Measurements from ENCODE around the gene FGF14.

The FGF14 gene

DNA sequence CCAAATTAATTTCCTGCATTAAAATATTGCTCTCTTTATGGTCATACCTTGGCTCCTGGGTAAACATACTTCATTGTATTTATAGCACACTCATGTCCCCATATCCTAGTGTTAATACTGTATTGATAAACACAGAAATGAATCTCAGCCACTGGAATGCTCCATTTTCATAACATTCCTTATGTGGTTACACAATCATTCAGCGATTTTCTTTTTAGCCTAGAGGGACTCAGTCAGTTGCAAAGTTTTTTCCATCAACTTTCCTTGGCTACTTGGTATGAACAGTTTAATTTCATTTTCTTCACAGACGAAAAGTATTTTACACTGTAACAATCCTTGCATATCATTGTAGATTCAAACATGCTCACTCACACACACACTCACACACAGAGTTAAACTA is 471.5 kb downstream of the FGF14 start:
- no peak for DNase-seq (ENCODE audit: low read depth in 3 of 3)

- DNase-seq (ENCODE audit: low read depth in 3 of 3) = no peak
These were observed 476.1 kb downstream of the FGF14 start for GRCh38 chr13:101925731-101926130.

GRCh38 chr13:101919541-101920181 is 482.2 kb downstream of the FGF14 start:
- no peak for DNase-seq (ENCODE audit: low read depth in 3 of 3)

DNA sequence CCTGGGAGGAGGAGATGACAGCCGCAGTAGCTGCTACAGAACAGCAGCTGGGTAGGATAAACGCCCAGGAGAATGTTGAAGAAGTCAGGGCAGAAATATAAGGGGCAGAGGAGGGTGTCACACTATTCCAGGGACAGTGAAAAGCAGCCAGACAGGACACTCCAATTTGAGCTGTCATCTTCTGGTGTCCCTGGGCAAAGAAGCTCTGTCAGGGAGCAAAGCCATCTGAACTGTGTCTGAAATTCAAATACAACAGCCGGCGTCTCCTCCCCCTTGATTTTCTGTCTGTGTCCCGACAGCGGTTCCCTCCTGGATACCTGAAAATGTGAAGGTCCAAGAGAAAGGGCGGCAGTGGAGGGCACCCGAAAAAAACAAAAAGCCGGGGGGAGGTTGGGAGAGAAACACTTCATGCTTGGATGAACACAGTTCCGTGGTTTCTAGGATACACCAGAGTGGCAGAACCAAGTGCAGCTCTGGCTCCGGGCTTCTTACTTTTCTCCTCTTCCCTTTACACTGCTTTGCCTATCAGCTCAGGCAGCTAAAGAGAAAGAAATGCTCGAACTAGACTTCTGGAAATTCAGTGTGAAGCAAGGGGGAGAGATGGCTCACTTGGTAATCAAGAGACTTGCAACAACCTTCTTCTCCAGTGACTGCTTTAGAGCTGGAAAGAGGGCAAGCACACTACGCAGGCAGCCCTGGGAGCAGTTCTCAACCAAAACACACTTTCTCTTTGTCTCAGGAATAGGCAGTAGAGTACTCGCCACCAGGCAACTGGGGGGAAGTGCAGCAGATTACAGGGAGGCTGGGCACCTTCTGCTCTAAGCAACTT is 483.8 kb downstream of the FGF14 start:
- no peak for DNase-seq (ENCODE audit: low read depth in 3 of 3)

- no peak for DNase-seq (ENCODE audit: low read depth in 3 of 3)
These were observed 484.4 kb downstream of the FGF14 start for GRCh38 chr13:101917475-101917810.

GRCh38 chr13:101916775-101917474 is 484.9 kb downstream of the FGF14 start:
- no peak for DNase-seq (ENCODE audit: low read depth in 3 of 3)

DNA sequence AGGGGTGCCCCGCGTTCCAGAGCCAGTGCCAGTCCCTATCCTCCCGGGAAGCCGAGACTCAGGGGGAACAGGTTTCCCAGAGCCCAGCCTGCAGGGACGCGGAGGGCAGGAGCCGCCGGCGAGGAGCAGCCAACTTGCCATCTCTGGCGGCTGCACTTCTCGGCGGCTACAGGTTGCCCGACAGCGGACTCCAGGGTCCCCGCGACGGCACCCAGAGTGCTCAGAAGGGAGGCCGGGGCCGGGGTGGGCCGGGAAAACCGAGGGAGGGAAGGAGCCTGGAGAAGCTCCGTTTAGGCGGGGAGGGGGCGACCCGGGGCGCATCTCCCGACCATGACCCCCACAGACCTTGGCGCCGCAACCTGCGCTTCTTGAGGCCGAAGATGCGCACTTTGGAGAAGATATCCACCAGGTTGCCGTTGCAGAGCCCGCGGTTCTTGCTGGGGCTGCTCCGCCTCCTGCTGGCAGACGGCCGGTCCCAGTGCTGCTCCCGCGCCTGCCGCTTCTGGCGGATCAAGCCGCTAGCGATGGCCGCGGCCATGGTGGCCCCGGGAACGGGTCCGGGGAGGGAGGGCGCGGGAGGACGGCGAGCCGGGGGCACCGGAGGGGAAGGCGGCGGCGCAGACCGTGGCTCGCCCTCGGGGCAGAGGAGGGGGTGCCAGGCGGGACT is 485.6 kb downstream of the FGF14 start:
- no peak for DNase-seq (ENCODE audit: low read depth in 3 of 3)

DNA sequence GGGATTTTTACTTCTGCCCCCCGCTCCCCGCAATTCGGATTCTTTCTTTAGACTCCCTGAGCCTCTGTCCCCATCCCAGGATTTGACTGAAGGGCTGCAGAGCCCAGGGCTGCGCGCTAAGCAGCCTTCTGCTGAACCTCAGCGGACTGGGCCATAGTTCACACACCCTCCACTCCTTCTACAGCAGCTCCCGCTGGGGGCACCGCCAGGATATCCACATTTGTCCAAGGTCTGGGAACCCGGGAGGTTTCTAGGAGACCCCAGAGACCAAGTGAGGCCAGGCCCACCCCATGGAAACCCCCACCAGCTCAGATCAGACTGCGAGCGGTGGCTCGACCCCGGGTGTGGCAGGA is 486.1 kb downstream of the FGF14 start:
- no peak for DNase-seq (ENCODE audit: low read depth in 3 of 3)

- DNase-seq (ENCODE audit: low read depth in 3 of 3) = no peak
These were observed 486.5 kb downstream of the FGF14 start for GRCh38 chr13:101915331-101915730.

DNA sequence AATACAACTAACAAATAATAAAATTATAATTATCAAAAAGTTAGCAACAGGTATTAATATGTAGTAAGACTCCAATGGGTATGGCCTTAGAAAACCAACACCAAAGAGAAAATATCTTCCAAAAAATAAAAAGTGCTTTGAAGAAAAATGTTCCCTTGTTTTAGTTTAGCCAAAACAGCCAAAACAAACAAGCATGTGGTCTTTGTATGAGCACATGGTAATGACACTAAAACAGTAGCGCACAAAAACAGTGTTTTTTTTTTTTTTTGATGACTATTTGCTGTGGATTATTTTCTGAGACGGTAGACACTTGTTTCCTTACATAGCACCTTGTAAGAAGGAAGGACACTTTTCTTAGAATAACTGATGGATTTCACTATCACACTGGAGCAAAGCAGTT is 490.1 kb downstream of the FGF14 start:
- DNase-seq (ENCODE audit: low read depth in 3 of 3) = no peak

DNA sequence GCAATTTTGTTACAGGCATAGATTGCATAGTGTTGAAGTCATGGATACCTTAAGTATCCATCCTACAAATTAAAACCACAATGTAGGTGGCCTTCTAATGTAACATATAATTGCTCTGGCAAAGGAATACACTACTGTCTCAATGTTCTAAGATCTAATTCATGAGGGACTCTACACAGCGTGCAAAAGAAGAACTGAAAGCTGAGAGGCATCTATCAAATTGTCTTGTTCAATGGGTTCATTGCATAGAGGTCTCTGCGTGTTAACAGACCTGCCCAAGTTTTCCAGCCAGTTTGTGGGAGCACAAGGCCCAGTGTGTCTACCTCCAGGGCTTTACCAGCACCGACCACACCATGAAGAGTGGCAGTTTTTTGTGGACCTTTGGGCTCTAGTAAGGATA is 498.0 kb downstream of the FGF14 start:
- DNase-seq (ENCODE audit: low read depth in 3 of 3) = no peak

- no peak for DNase-seq (ENCODE audit: low read depth in 3 of 3)
These were observed 503.2 kb downstream of the FGF14 start for GRCh38 chr13:101898676-101899075.

- no peak for DNase-seq (ENCODE audit: low read depth in 3 of 3)
These were observed 505.3 kb downstream of the FGF14 start for GRCh38 chr13:101896541-101896940.

GRCh38 chr13:101893021-101893420 is 508.8 kb downstream of the FGF14 start:
- DNase-seq (ENCODE audit: low read depth in 3 of 3) = no peak

DNA sequence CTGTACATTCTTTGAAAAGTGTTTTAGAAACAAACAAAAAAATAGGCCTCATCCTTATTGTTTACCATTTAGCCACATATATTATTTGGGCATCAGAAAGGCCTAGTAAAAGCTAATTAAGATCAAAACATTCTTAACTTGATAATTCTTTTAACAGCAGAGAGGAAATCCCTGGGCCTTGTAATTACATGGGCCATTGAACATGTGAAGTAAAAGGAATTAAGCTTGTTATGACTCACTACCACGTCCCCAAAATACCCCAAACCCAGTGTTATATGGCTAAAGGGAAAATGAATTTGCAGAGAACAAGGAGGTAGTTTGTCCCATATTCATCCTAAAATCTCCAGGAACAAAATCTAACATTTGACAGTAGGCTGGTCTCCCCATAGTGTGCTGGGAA is 509.6 kb downstream of the FGF14 start:
- no peak for DNase-seq (ENCODE audit: low read depth in 3 of 3)

- DNase-seq (ENCODE audit: low read depth in 3 of 3) = no peak
These were observed 520.3 kb downstream of the FGF14 start for GRCh38 chr13:101881593-101881992.

DNA sequence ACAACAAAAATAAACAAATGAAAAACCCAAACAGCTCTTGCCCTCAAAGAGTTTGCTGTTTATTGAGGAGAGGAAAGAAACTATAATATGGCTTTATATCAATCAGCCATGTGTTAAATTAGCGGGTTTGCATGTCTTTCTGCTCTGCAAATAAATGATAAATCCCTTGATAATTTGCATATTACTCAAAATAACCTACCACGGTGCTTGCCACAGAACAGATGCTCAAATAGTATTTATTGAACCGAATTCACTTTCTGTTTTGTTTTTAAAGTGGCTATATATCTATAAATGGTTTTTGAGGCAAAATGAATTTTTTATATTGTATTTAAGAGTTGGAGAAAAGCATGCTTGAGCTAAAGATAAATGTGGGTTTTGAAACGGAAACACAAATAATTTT is 521.3 kb downstream of the FGF14 start:
- no peak for DNase-seq (ENCODE audit: low read depth in 3 of 3)

GRCh38 chr13:101876951-101877350 is 524.9 kb downstream of the FGF14 start:
- DNase-seq (ENCODE audit: low read depth in 3 of 3) = no peak

GRCh38 chr13:101875717-101876393 is 526.0 kb downstream of the FGF14 start:
- DNase-seq (ENCODE audit: low read depth in 3 of 3) = no peak

DNA sequence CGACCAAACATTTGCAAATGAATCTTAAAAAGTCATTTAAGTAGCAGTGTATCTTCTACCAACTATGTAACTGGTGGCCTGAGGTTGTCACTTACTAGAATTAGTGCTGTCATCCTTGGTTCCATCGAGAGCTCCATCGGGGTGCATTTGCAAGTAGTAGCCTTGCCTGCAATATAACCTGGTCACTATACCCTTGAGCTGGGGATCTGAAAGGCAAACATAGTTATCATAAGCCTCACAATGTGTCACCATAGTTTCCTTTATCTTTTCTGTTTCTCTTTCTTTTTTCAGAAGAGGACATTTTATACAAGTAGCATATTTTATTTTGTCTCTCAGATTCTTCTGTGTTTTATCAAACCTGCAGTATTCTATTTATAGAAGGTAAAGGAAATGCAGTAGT is 526.8 kb downstream of the FGF14 start:
- no peak for DNase-seq (ENCODE audit: low read depth in 3 of 3)

GRCh38 chr13:101869553-101869952 is 532.3 kb downstream of the FGF14 start:
- DNase-seq (ENCODE audit: low read depth in 3 of 3) = no peak
